Spleen (tissue), 7 donors: ENCODE data around the gene CCSER2.

Experiments used
- POLR2A ChIP-seq, 3 donors: fragments of 450-650 bp; IDR thresholded peaks; one replicate each; pipeline ENCODE4 v1.5.1; 2017; ENCODE audit warnings: antibody characterized with exemption in 3 of 3, mild to moderate bottlenecking in 1 of 3
- TF ChIP-seq, protein P1 (sequence below), 11 experiments: fragments of 200-600 bp in 7 of 11; fragments of 450-650 bp in 4 of 11; sonication (generic) in 4 of 11; IDR thresholded peaks in 8 of 11; conservative IDR thresholded peaks in 3 of 11; 1 replicate in 7 of 11; 2 replicates in 4 of 11; pipeline versions ENCODE4 v1.4.0 to v1.8.0; 2016 to 2021; ENCODE audit warnings: antibody characterized with exemption in 11 of 11, inconsistent platforms in 4 of 11, mild to moderate bottlenecking in 1 of 11
- donor health status: DM: no; HTN: no; CAD: no; lungs with moderate emphysema.
- donor health status: DM: no; HTN: no; CAD: no.
- donor health status: DM: no; HTN: no; CAD: no.

DNA sequence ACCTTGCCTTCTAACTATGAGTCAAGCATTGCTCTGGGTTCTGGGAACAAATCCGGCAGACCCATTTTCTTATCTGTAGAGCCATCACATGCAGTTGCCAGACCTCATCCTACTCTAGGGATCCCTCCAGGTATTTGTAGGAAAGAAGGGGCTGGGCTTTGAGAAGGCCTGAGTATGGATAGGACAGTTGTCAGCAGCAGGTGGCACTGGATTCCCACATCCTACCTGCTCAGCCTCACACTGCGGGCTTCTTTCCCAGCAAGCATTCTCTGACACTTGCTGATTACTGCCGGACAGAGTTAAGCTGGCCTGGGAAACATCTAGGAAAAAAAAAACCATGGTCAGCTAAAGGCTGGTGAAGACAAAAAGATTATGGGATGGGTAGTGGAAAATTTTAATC is 224.1 kb downstream of the CCSER2 start:
- TF ChIP-seq, protein P1, sequence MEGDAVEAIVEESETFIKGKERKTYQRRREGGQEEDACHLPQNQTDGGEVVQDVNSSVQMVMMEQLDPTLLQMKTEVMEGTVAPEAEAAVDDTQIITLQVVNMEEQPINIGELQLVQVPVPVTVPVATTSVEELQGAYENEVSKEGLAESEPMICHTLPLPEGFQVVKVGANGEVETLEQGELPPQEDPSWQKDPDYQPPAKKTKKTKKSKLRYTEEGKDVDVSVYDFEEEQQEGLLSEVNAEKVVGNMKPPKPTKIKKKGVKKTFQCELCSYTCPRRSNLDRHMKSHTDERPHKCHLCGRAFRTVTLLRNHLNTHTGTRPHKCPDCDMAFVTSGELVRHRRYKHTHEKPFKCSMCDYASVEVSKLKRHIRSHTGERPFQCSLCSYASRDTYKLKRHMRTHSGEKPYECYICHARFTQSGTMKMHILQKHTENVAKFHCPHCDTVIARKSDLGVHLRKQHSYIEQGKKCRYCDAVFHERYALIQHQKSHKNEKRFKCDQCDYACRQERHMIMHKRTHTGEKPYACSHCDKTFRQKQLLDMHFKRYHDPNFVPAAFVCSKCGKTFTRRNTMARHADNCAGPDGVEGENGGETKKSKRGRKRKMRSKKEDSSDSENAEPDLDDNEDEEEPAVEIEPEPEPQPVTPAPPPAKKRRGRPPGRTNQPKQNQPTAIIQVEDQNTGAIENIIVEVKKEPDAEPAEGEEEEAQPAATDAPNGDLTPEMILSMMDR (IDR thresholded peaks at IDR 0.05 in 8 of 11, conservative IDR thresholded peaks at IDR 0.05 in 3 of 11): no peak
- TF ChIP-seq POLR2A (IDR thresholded peaks at IDR 0.05): no peak
